NCI-H69 (cell line): ENCODE data around the gene TAF1D.
"Not testable (repeated sequence)": the region's sequence is repeated elsewhere in the genome, so short reads cannot be mapped to it uniquely, and the experiment has no call there.

Source experiments
- DNase-seq: peaks from one replicate; lab custom pipeline; 2025; lab: John Stamatoyannopoulos, UW

Gene TAF1D

GRCh38 chr11:93747122-93747521 is 5.8 kb upstream of the TAF1D start:
- no peak for DNase-seq

- no peak for DNase-seq
Measured at GRCh38 chr11:93746101-93746500, 4.8 kb upstream of the TAF1D start.

GRCh38 chr11:93745005-93745755 is 3.9 kb upstream of the TAF1D start:
- DNase-seq, result not testable (repeated sequence)

- no peak for DNase-seq
Measured at GRCh38 chr11:93744669-93745004, 3.3 kb upstream of the TAF1D start.

- DNase-seq, result no peak
Measured at GRCh38 chr11:93743291-93743690, 2.0 kb upstream of the TAF1D start.

- peak; percentile 76 for DNase-seq
Measured at GRCh38 chr11:93741882-93742226, 559 bp upstream of the TAF1D start.

GRCh38 chr11:93740730-93741093 is 583 bp downstream of the TAF1D start:
- DNase-seq, result peak; percentile 86

- DNase-seq, result peak; percentile 59
Measured at GRCh38 chr11:93740031-93740729, 1.1 kb downstream of the TAF1D start.

- peak; percentile 25 for DNase-seq
Measured at GRCh38 chr11:93738647-93739081, 2.6 kb downstream of the TAF1D start.

GRCh38 chr11:93737904-93738612 is 3.2 kb downstream of the TAF1D start:
- DNase-seq, result no peak

- no peak for DNase-seq
Measured at GRCh38 chr11:93736129-93736528, 5.2 kb downstream of the TAF1D start.

- DNase-seq, result no peak
Measured at GRCh38 chr11:93735627-93736026, 5.7 kb downstream of the TAF1D start.

GRCh38 chr11:93734427-93735222 is 6.7 kb downstream of the TAF1D start:
- no peak for DNase-seq

GRCh38 chr11:93733474-93733873 is 7.8 kb downstream of the TAF1D start:
- no peak for DNase-seq

- no peak for DNase-seq
Measured at GRCh38 chr11:93732237-93732892, 8.9 kb downstream of the TAF1D start.

- no peak for DNase-seq
Measured at GRCh38 chr11:93730108-93731107, 10.9 kb downstream of the TAF1D start.

GRCh38 chr11:93729129-93729616 is 12.1 kb downstream of the TAF1D start:
- DNase-seq, result no peak

GRCh38 chr11:93728792-93729128 is 12.5 kb downstream of the TAF1D start:
- no peak for DNase-seq

GRCh38 chr11:93727985-93728791 is 13.1 kb downstream of the TAF1D start:
- DNase-seq, result no peak

- DNase-seq, result no peak
Measured at GRCh38 chr11:93724089-93724488, 17.2 kb downstream of the TAF1D start.
